CD4-positive, alpha-beta T cell (primary cell): Measurements from ENCODE around the gene RNF4. TPM values are rescaled to one million over a fixed set of nuclear protein-coding genes. Genes with fewer than 3 reads are reported as not detected.

ENCODE experiments used
- ATAC-seq: fragments of 200-7000 bp; cut with Tn5 transposase; one replicate; pipeline ENCODE4 v1.10.0; 2022; ENCODE audit warnings: mild to moderate bottlenecking; ENCODE audit not compliant: poor library complexity
- CTCF ChIA-PET: fragments of 350-600 bp; sonication (Branson Sonifier 250); formaldehyde crosslinking; loops from one replicate; lab custom pipeline; 2021; ENCODE audit warnings: antibody characterized with exemption, inconsistent platforms; lab: Charles Lee
- POLR2A ChIA-PET: fragments of 350-600 bp; sonication (Branson Sonifier 250); formaldehyde crosslinking; loops from one replicate; lab custom pipeline; 2021; ENCODE audit warnings: antibody characterized with exemption, inconsistent platforms; lab: Charles Lee
- DNase-seq, 14 experiments: peaks; one replicate each; pipeline ENCODE4 v3.0.0-alpha.2; 2013 to 2020; ENCODE audit warnings: mixed read lengths in 2 of 14
- H3K27ac ChIP-seq, 2 donors: one replicate each; pipeline versions ENCODE4 v1.5.1 to v1.7.0; 2013; ENCODE audit warnings: low read length in 2 of 2, low read depth in 1 of 2, mild to moderate bottlenecking in 1 of 2
- H3K27me3 ChIP-seq, 2 experiments: 1 replicate in 1 of 2; 2 replicates in 1 of 2; pipeline versions ENCODE4 v1.6.1 to v1.7.0; 2013; ENCODE audit warnings: low read length in 2 of 2, control low read depth in 1 of 2, mild to moderate bottlenecking in 1 of 2, moderate library complexity in 1 of 2; ENCODE audit not compliant: insufficient read depth in 2 of 2, control insufficient read depth in 1 of 2
- H3K36me3 ChIP-seq: one replicate; pipeline ENCODE4 v1.6.1; 2013; ENCODE audit warnings: low read length, control low read depth; ENCODE audit not compliant: insufficient read depth
- H3K4me1 ChIP-seq: one replicate; pipeline ENCODE4 v1.6.1; 2013; ENCODE audit warnings: low read length, control low read depth; ENCODE audit not compliant: insufficient read depth
- H3K4me3 ChIP-seq: one replicate; pipeline ENCODE4 v1.5.1; 2013; ENCODE audit warnings: mild to moderate bottlenecking, low read length, moderate library complexity
- H3K9me3 ChIP-seq, 2 experiments: 1 replicate in 1 of 2; 2 replicates in 1 of 2; pipeline versions ENCODE4 v1.6.1 to v1.7.0; 2013; ENCODE audit warnings: low read length in 2 of 2, mild to moderate bottlenecking in 2 of 2, control low read depth in 1 of 2, moderate library complexity in 1 of 2; ENCODE audit not compliant: control insufficient read depth in 1 of 2, insufficient read depth in 1 of 2
- H3K27ac Mint-ChIP-seq: one replicate; pipeline ENCODE4 v1.8.0; 2020; ENCODE audit warnings: mixed read lengths
- H3K27me3 Mint-ChIP-seq: one replicate; pipeline ENCODE4 v1.8.0; 2021; ENCODE audit warnings: mixed read lengths
- H3K36me3 Mint-ChIP-seq: one replicate; pipeline ENCODE4 v1.8.0; 2021; ENCODE audit warnings: low read depth, mixed read lengths
- H3K4me1 Mint-ChIP-seq: one replicate; pipeline ENCODE4 v1.8.0; 2021; ENCODE audit warnings: low read depth, mixed read lengths
- H3K4me3 Mint-ChIP-seq: one replicate; pipeline ENCODE4 v1.8.0; 2020; ENCODE audit warnings: mild to moderate bottlenecking, mixed read lengths
- H3K9me3 Mint-ChIP-seq: one replicate; pipeline ENCODE4 v1.8.0; 2020; ENCODE audit warnings: mixed read lengths
- intact Hi-C, 2 experiments: fragments of 100-400 bp; cut with DNase I in 1 of 2; cut with micrococcal nuclease in 1 of 2; formaldehyde crosslinking; loops; one replicate each; pipeline versions ENCODE4 v1.15.1 to v1.9.0; 2023 to 2025; cut with DNase I, micrococcal nuclease
- total RNA-seq, 174 experiments: library from RNA in 2 of 174; stranded (reverse) in 2 of 174; gene quantifications; one replicate each; pipeline ENCODE4 v1.2.3 and lab custom pipeline; 2021 to 2026
- TF ChIP-seq, protein P1 (sequence below): fragments of 200-600 bp; IDR thresholded peaks from one replicate; pipeline ENCODE4 v1.8.0; 2022; ENCODE audit warnings: antibody characterized with exemption, mild to moderate bottlenecking

RNF4 gene
- total RNA-seq, 2 experiments from 2014 or later = 106 to 109 TPM

DNA sequence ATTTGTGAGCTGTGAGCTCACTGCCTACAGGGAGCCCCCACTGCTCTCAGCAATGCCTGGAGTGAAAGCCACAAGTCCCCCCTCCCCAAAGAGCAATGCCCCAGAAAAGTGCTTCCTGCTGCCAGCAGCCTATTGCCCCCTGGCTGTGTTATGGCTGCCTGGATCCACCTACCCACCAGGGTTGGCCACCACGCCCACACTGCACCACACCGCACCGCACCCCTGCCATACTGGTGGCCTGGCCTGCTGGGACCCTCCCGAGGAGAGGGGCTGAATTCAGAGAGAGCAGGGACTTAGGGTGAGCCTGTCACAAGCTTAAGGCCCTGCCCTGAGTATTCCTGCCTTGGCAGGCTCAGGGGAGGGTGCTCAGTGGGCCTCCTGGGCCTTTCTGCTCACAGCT lies 45.8 kb upstream of the RNF4 start:
- H3K9me3 Mint-ChIP-seq = no peaks in the 10 kb centered on the region
- TF ChIP-seq, protein P1, sequence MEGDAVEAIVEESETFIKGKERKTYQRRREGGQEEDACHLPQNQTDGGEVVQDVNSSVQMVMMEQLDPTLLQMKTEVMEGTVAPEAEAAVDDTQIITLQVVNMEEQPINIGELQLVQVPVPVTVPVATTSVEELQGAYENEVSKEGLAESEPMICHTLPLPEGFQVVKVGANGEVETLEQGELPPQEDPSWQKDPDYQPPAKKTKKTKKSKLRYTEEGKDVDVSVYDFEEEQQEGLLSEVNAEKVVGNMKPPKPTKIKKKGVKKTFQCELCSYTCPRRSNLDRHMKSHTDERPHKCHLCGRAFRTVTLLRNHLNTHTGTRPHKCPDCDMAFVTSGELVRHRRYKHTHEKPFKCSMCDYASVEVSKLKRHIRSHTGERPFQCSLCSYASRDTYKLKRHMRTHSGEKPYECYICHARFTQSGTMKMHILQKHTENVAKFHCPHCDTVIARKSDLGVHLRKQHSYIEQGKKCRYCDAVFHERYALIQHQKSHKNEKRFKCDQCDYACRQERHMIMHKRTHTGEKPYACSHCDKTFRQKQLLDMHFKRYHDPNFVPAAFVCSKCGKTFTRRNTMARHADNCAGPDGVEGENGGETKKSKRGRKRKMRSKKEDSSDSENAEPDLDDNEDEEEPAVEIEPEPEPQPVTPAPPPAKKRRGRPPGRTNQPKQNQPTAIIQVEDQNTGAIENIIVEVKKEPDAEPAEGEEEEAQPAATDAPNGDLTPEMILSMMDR = no peak
- ChIA-PET POLR2A (no interaction called here), CTCF (no interaction called here)
- intact Hi-C loops = loop anchor here in 1 of 2 experiments (5.0 kb wide), 1 partner anchor 201 kb away; no protein-coding TSS in a partner anchor
- H3K36me3 Mint-ChIP-seq = no peaks in the 10 kb centered on the region
- H3K4me3 Mint-ChIP-seq = no peak overlapping the region
- no peak for DNase-seq
- Histone ChIP-seq H3K9me3 (no peaks in the 10 kb centered on the region), H3K27ac (no peak overlapping the region), H3K27me3 (peaks cover 0 to 5% of the 10 kb centered on the region in 2 experiments), H3K36me3 (no peaks in the 10 kb centered on the region), H3K4me3 (no peak overlapping the region), H3K4me1 (peaks cover 14% of the 10 kb centered on the region)
- peaks cover 15% of the 10 kb centered on the region for H3K4me1 Mint-ChIP-seq
- H3K27me3 Mint-ChIP-seq = peaks cover 33% of the 10 kb centered on the region
- no peak for ATAC-seq
- H3K27ac Mint-ChIP-seq = no peak overlapping the region

DNA sequence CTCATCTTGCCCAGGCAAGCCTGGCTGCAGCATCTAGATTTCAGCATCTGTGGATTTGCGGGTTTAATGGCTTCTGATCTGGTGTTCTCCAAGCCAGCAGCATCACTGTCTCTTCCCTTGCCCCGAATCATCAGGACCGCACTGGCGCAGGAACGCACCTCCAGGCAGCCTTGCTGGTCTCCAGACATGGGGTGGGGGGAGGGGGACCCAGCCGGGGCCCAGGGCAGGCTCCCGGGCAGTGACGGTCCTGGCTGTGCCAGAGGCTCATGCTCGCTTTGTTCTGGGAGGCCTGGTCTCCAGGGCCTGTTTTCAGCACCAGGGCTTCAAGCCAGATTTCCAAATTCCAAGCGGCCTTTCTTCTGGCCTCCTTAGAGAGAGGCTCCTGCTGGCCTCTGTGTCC lies 45.2 kb upstream of the RNF4 start:
- Mint-ChIP-seq H3K27me3 (peaks cover 33% of the 10 kb centered on the region), H3K4me1 (peaks cover 15% of the 10 kb centered on the region), H3K27ac (no peak overlapping the region), H3K9me3 (no peaks in the 10 kb centered on the region), H3K4me3 (no peak overlapping the region), H3K36me3 (no peaks in the 10 kb centered on the region)
- Histone ChIP-seq H3K27ac (no peak overlapping the region), H3K27me3 (peaks cover 0 to 5% of the 10 kb centered on the region in 2 experiments), H3K9me3 (no peaks in the 10 kb centered on the region), H3K4me1 (peaks cover 13% of the 10 kb centered on the region), H3K4me3 (no peak overlapping the region), H3K36me3 (no peaks in the 10 kb centered on the region)
- TF ChIP-seq, protein P1 = no peak
- POLR2A ChIA-PET = no interaction called here
- ATAC-seq = no peak
- CTCF ChIA-PET = no interaction called here
- intact Hi-C loops = loop anchor here in 1 of 2 experiments (5.0 kb wide), 1 partner anchor 201 kb away; no protein-coding TSS in a partner anchor
- no peak for DNase-seq

DNA sequence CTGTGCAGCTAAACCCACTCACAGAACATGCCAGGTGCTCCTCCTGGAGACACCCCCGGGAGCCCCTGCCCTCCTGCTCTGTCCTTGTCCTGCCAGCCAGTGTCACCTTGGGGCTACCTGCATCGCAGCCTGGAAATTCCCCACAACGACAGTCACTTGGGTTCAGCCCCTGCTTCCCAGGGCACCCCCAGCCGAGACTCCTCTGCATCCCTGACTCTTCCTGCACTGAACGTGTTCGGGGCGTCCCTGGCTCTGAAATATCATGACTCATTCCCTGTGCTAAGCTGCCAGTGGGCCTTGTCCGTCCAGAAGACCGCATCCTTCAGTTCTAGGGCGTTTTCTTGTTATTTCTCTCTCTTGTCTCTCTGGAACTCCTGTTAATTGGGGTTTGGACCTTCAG lies 44.3 kb upstream of the RNF4 start:
- TF ChIP-seq, protein P1 = no peak
- DNase-seq (no peak), ATAC-seq (no peak)
- Histone ChIP-seq H3K36me3 (no peaks in the 10 kb centered on the region), H3K4me1 (peaks cover 5% of the 10 kb centered on the region), H3K4me3 (no peak overlapping the region), H3K27ac (no peak overlapping the region), H3K9me3 (no peaks in the 10 kb centered on the region), H3K27me3 (peaks cover 0 to 5% of the 10 kb centered on the region in 2 experiments)
- peaks cover 33% of the 10 kb centered on the region for H3K27me3 Mint-ChIP-seq
- no peaks in the 10 kb centered on the region for H3K36me3 Mint-ChIP-seq
- H3K27ac Mint-ChIP-seq = no peak overlapping the region
- H3K4me3 Mint-ChIP-seq = no peak overlapping the region
- intact Hi-C loops = loop anchor here in 1 of 2 experiments (5.0 kb wide), 1 partner anchor 202 kb away; no protein-coding TSS in a partner anchor
- H3K9me3 Mint-ChIP-seq = no peaks in the 10 kb centered on the region
- peaks cover 8% of the 10 kb centered on the region for H3K4me1 Mint-ChIP-seq
- CTCF ChIA-PET = no interaction called here
- POLR2A ChIA-PET = no interaction called here
